D721Med (cell line): ENCODE data around the gene RNF145.
"Not testable (repeated sequence)": the region's sequence is repeated elsewhere in the genome, so short reads cannot be mapped to it uniquely, and the experiment has no call there.

ENCODE experiments used
- DNase-seq: peaks from one replicate; pipeline ENCODE4 v3.0.0; 2011; ENCODE audit warnings: low spot score; ENCODE audit not compliant: insufficient read length
- FAIRE-seq: peaks from 2 replicates; lab custom pipeline; 2011; peaks lifted over from hg19 to GRCh38; lab: Jason Lieb, UNC
- TF ChIP-seq, protein P1 (sequence below): IDR thresholded peaks from 2 replicates; pipeline ENCODE4 v1.5.1; 2012; ENCODE audit warnings: mild to moderate bottlenecking, control low read depth; ENCODE audit not compliant: insufficient read depth; ENCODE audit errors: missing control alignments

The RNF145 gene

GRCh38 chr5:159147976-159148375 is 61.4 kb downstream of the RNF145 start:
- DNase-seq (no peak), FAIRE-seq (no peak)
- TF ChIP-seq, protein P1, sequence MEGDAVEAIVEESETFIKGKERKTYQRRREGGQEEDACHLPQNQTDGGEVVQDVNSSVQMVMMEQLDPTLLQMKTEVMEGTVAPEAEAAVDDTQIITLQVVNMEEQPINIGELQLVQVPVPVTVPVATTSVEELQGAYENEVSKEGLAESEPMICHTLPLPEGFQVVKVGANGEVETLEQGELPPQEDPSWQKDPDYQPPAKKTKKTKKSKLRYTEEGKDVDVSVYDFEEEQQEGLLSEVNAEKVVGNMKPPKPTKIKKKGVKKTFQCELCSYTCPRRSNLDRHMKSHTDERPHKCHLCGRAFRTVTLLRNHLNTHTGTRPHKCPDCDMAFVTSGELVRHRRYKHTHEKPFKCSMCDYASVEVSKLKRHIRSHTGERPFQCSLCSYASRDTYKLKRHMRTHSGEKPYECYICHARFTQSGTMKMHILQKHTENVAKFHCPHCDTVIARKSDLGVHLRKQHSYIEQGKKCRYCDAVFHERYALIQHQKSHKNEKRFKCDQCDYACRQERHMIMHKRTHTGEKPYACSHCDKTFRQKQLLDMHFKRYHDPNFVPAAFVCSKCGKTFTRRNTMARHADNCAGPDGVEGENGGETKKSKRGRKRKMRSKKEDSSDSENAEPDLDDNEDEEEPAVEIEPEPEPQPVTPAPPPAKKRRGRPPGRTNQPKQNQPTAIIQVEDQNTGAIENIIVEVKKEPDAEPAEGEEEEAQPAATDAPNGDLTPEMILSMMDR: no peak

- TF ChIP-seq, protein P1: no peak
- DNase-seq (no peak), FAIRE-seq (no peak)
Observed at GRCh38 chr5:159146839-159147238, 62.5 kb downstream of the RNF145 start.

- not testable (repeated sequence) for FAIRE-seq, DNase-seq
Observed at GRCh38 chr5:159145160-159145559, 64.2 kb downstream of the RNF145 start.

DNA sequence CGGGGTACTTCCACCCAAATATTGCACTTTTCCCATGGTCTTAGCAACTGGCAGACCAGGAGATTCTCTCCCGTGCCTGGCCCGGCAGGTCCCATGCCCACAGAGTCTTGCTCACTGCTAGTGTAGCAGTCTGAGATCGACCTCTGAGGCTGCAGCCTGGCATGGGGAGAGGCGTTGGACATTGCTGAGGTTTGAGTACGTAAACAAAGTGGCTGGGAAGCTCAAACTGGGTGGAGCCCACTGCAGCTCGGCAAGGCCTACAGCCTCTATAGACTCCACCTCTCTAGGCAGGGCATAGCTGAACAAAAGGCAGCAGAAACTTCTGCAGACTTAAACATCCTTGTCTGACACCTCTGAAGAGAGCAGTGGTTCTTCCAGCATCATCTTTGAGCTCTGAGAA is 69.6 kb downstream of the RNF145 start:
- FAIRE-seq: no peak
- TF ChIP-seq, protein P1: no peak
- no peak for DNase-seq

DNA sequence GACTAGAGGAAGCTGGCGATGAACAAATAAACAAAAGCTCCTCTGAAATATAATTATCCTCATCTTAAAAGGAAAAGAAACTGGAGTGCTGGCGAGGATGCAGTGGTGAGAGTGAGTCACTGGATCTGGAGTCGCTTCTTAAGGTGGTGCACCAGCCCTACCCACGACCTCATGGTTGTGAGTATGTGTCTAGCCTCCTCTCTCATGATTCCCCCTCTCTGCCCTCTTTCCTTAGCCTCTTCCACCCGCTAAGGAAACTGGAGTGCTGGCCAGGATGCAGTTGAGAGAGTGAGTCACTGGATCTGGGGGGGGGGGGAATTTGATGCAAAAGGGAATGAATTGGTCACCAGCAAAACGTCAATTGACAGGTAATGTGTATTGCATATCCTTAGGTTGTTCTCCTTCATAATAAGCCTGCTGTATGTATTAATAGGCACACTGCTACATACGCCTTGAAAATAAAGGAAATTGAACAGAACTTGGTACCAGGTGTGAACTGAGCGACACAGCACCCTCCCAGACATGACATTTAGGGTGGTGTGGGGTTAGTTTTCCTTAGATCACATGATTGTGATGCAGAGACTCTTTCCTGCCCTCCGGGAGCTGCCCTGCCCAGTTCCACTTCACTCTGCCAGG is 73.3 kb downstream of the RNF145 start:
- FAIRE-seq (no peak), DNase-seq (no peak)
- TF ChIP-seq, protein P1: no peak

- DNase-seq: no peak
- TF ChIP-seq, protein P1: peak; percentile 73
- FAIRE-seq: peak; percentile 32
Observed at GRCh38 chr5:159133041-159133741, 76.2 kb downstream of the RNF145 start.

DNA sequence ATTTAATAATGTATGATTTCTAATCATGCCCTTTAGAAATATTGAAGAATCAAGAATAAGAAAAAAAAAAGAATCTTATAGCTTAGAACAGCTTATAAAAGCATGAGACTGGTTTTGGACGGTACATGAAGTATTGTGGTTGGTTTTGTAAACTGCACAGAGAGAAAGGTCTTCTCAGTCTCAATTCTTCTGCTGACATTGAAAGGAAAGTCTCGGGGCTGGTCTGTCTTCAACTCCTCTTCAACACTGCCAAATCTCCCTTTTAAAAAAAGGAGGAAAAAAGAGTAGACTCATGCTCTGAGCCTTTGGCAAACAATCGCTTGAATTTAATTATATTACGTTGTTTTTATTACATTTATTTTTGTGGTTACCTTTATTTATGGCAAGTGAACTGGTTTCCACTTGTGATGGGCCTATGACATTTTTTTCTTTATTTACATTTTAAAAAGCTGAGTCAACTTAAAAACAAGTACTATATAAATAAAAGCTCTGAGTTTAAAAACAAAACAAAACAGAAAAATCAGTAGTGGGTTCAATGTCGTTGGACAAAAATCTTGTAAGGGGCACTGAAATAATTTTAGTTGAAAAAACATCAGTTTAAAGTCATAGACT is 76.8 kb downstream of the RNF145 start:
- FAIRE-seq: no peak
- DNase-seq: no peak
- TF ChIP-seq, protein P1: no peak
